Activated T-helper 2 cell treated with anti-CD3 and anti-CD28 coated beads, Interferon-gamma antibody, Interleukin-2, Interleukin-4, amounts not matched to agents 10 μg/mL and 5 μg/mL and 100 μg/mL, durations not matched to agents 14 hours and 24 hours and 36 hours (primary cell): Measurements from ENCODE around the gene BRD1. TPM values are rescaled to one million over a fixed set of nuclear protein-coding genes. Genes with fewer than 3 reads are reported as not detected.
"Not testable (repeated sequence)": the region's sequence is repeated elsewhere in the genome, so short reads cannot be mapped to it uniquely, and the experiment has no call there.

Experiments
- DNase-seq: peaks from one replicate; pipeline ENCODE4 v3.0.0; 2021; ENCODE audit warnings: low spot score
- H3K27ac Mint-ChIP-seq: one replicate; pipeline ENCODE4 v1.8.0; 2021; ENCODE audit warnings: mixed read lengths
- H3K27me3 Mint-ChIP-seq: one replicate; pipeline ENCODE4 v1.8.0; 2021; ENCODE audit warnings: low read depth, mixed read lengths
- H3K36me3 Mint-ChIP-seq: one replicate; pipeline ENCODE4 v1.8.0; 2021; ENCODE audit warnings: low read depth, mixed read lengths
- H3K4me1 Mint-ChIP-seq: one replicate; pipeline ENCODE4 v1.8.0; 2021; ENCODE audit warnings: low read depth, mixed read lengths
- H3K4me3 Mint-ChIP-seq: one replicate; pipeline ENCODE4 v1.8.0; 2021; ENCODE audit warnings: low read depth, mild to moderate bottlenecking, moderate library complexity, mixed read lengths
- H3K9me3 Mint-ChIP-seq: one replicate; pipeline ENCODE4 v1.8.0; 2021; ENCODE audit warnings: mixed read lengths
- intact Hi-C: fragments of 100-400 bp; cut with micrococcal nuclease; formaldehyde crosslinking; loops from one replicate; pipeline ENCODE4 v1.15.1; 2023
- total RNA-seq: library from RNA; stranded (reverse); gene quantifications from 2 replicates; pipeline ENCODE4 v1.2.3, GENCODE V29; 2022

The BRD1 gene
- total RNA-seq, 1 donor from 2014 or later: 41.3 TPM

GRCh38 chr22:49862496-49862776 is 34.8 kb upstream of the BRD1 start:
- peaks cover 35% of the 10 kb centered on the region for H3K4me1 Mint-ChIP-seq
- peaks cover 59% of the 10 kb centered on the region for H3K36me3 Mint-ChIP-seq
- no peak overlapping the region for H3K27ac Mint-ChIP-seq
- H3K9me3 Mint-ChIP-seq: peaks cover 20% of the 10 kb centered on the region
- H3K4me3 Mint-ChIP-seq: no peak overlapping the region
- no peaks in the 10 kb centered on the region for H3K27me3 Mint-ChIP-seq
- no peak for DNase-seq
- intact Hi-C loops: no loop called here

GRCh38 chr22:49861642-49862495 is 34.2 kb upstream of the BRD1 start:
- H3K9me3 Mint-ChIP-seq: peaks cover 15% of the 10 kb centered on the region
- H3K27me3 Mint-ChIP-seq: no peaks in the 10 kb centered on the region
- H3K27ac Mint-ChIP-seq: no peak overlapping the region
- H3K36me3 Mint-ChIP-seq: peaks cover 53% of the 10 kb centered on the region
- no peak overlapping the region for H3K4me3 Mint-ChIP-seq
- H3K4me1 Mint-ChIP-seq: peaks cover 31% of the 10 kb centered on the region
- DNase-seq: no peak
- intact Hi-C loops: no loop called here

- intact Hi-C loops: no loop called here
- H3K4me1 Mint-ChIP-seq: peaks cover 38% of the 10 kb centered on the region
- H3K27ac Mint-ChIP-seq: peak overlapping the region; percentile 5
- DNase-seq: no peak
- no peaks in the 10 kb centered on the region for H3K9me3 Mint-ChIP-seq
- H3K27me3 Mint-ChIP-seq: no peaks in the 10 kb centered on the region
- peaks cover 37% of the 10 kb centered on the region for H3K36me3 Mint-ChIP-seq
- H3K4me3 Mint-ChIP-seq: no peak overlapping the region
Measured at GRCh38 chr22:49858827-49859226, 31.2 kb upstream of the BRD1 start.

- Mint-ChIP-seq H3K27me3 (no peaks in the 10 kb centered on the region), H3K4me3 (no peak overlapping the region), H3K4me1 (peaks cover 37% of the 10 kb centered on the region), H3K27ac (no peak overlapping the region), H3K36me3 (peaks cover 26% of the 10 kb centered on the region), H3K9me3 (no peaks in the 10 kb centered on the region)
- intact Hi-C loops: no loop called here
- no peak for DNase-seq
Measured at GRCh38 chr22:49856766-49857618, 29.3 kb upstream of the BRD1 start.

GRCh38 chr22:49856343-49856742 is 28.7 kb upstream of the BRD1 start:
- DNase-seq: no peak
- peaks cover 22% of the 10 kb centered on the region for H3K36me3 Mint-ChIP-seq
- intact Hi-C loops: no loop called here
- peak overlapping the region; percentile 36 for H3K27ac Mint-ChIP-seq
- H3K4me3 Mint-ChIP-seq: peak overlapping the region; percentile 93
- H3K27me3 Mint-ChIP-seq: no peaks in the 10 kb centered on the region
- H3K4me1 Mint-ChIP-seq: peaks cover 39% of the 10 kb centered on the region
- no peaks in the 10 kb centered on the region for H3K9me3 Mint-ChIP-seq

GRCh38 chr22:49855251-49855911 is 27.7 kb upstream of the BRD1 start:
- H3K36me3 Mint-ChIP-seq: peaks cover 22% of the 10 kb centered on the region
- no peak for DNase-seq
- H3K4me3 Mint-ChIP-seq: peak overlapping the region; percentile 93
- H3K27me3 Mint-ChIP-seq: peaks cover 5% of the 10 kb centered on the region
- no peaks in the 10 kb centered on the region for H3K9me3 Mint-ChIP-seq
- peak overlapping the region; percentile 68 for H3K27ac Mint-ChIP-seq
- H3K4me1 Mint-ChIP-seq: peaks cover 44% of the 10 kb centered on the region
- intact Hi-C loops: no loop called here

- H3K27me3 Mint-ChIP-seq: peaks cover 5% of the 10 kb centered on the region
- no peaks in the 10 kb centered on the region for H3K9me3 Mint-ChIP-seq
- peak overlapping the region; percentile 96 for H3K27ac Mint-ChIP-seq
- DNase-seq: no peak
- H3K4me3 Mint-ChIP-seq: peak overlapping the region; percentile 93
- peaks cover 45% of the 10 kb centered on the region for H3K4me1 Mint-ChIP-seq
- intact Hi-C loops: loop anchor here (2.0 kb wide), 2 partner anchors 15 to 65 kb away; partner anchors contain the start of genes ALG12 and CRELD2
- H3K36me3 Mint-ChIP-seq: peaks cover 22% of the 10 kb centered on the region
Measured at GRCh38 chr22:49853981-49854831, 26.5 kb upstream of the BRD1 start.

GRCh38 chr22:49852898-49853894 is 25.5 kb upstream of the BRD1 start, which contains the start of gene ZBED4:
TSS of gene ZBED4 (plus strand) at chr22:49853844. CDS start at chr22:49883663, 29,819 bp downstream.
- Mint-ChIP-seq H3K4me3 (peak within 1 kb of the TSS; percentile 93), H3K27ac (peak within 1 kb of the TSS; percentile 96), H3K9me3 (no peaks in the 10 kb centered on the region), H3K36me3 (peaks cover 17% of the 10 kb centered on the region), H3K4me1 (peaks cover 40% of the 10 kb centered on the region), H3K27me3 (peaks cover 5% of the 10 kb centered on the region)
- DNase-seq: peak; percentile 99
- intact Hi-C loops: loop anchor here (2.0 kb wide), 2 partner anchors 14 to 66 kb away; partner anchors contain the start of genes ALG12 and CRELD2

- Mint-ChIP-seq H3K27me3 (peaks cover 11% of the 10 kb centered on the region), H3K27ac (peak overlapping the region; percentile 55)
- DNase-seq: not testable (repeated sequence)
Measured at GRCh38 chr22:49852568-49852897, 24.9 kb upstream of the BRD1 start.

GRCh38 chr22:49850959-49851802 is 23.5 kb upstream of the BRD1 start:
- peak overlapping the region; percentile 70 for H3K4me3 Mint-ChIP-seq
- no peaks in the 10 kb centered on the region for H3K9me3 Mint-ChIP-seq
- H3K36me3 Mint-ChIP-seq: peaks cover 14% of the 10 kb centered on the region
- peaks cover 35% of the 10 kb centered on the region for H3K4me1 Mint-ChIP-seq
- DNase-seq: no peak
- peaks cover 21% of the 10 kb centered on the region for H3K27me3 Mint-ChIP-seq
- peak overlapping the region; percentile 13 for H3K27ac Mint-ChIP-seq
- intact Hi-C loops: no loop called here

More at GRCh38 chr22:49852568-49852897, 24.9 kb upstream of the BRD1 start:
- intact Hi-C loops: loop anchor here (2.0 kb wide), 2 partner anchors 14 to 66 kb away; partner anchors contain the start of genes ALG12 and CRELD2
- H3K36me3 Mint-ChIP-seq: peaks cover 15% of the 10 kb centered on the region
- H3K4me1 Mint-ChIP-seq: peaks cover 38% of the 10 kb centered on the region
- peak overlapping the region; percentile 70 for H3K4me3 Mint-ChIP-seq
- not testable (repeated sequence) for H3K9me3 Mint-ChIP-seq
